Spleen (tissue), 11 donors: ENCODE results near the gene NOP14. TPM values are rescaled to one million over a fixed set of nuclear protein-coding genes. Genes with fewer than 3 reads are reported as not detected.
"Not testable (repeated sequence)": the region's sequence is repeated elsewhere in the genome, so short reads cannot be mapped to it uniquely, and the experiment has no call there.

ENCODE experiments used
- DNase-seq: peaks from one replicate; pipeline ENCODE4 v3.0.0-alpha.2; 2020
- H3K27ac ChIP-seq, 8 donors: fragments of 200-600 bp; sonication (generic) in 7 of 8; 1 replicate in 4 of 8; 2 replicates in 4 of 8; pipeline versions ENCODE4 v1.5.0 to v1.8.0; 2016 to 2021; ENCODE audit warnings: inconsistent platforms in 4 of 8, mild to moderate bottlenecking in 4 of 8, moderate library complexity in 1 of 8
- H3K27me3 ChIP-seq, 7 donors: fragments of 200-600 bp; sonication (generic) in 6 of 7; replicated peaks in 1 of 7; 1 replicate in 4 of 7; 2 replicates in 3 of 7; pipeline versions ENCODE4 v1.5.0 to v1.8.0; 2016 to 2021; ENCODE audit warnings: inconsistent platforms in 3 of 7, mild to moderate bottlenecking in 1 of 7
- H3K36me3 ChIP-seq, 6 donors: fragments of 200-600 bp; sonication (generic) in 5 of 6; 1 replicate in 4 of 6; 2 replicates in 2 of 6; pipeline versions ENCODE4 v1.5.0 to v1.8.0; 2016 to 2021; ENCODE audit warnings: inconsistent platforms in 2 of 6
- H3K4me1 ChIP-seq, 6 donors: fragments of 200-600 bp; sonication (generic) in 5 of 6; 1 replicate in 3 of 6; 2 replicates in 3 of 6; pipeline versions ENCODE4 v1.5.0 to v1.8.0; 2016 to 2021; ENCODE audit warnings: inconsistent platforms in 3 of 6
- H3K4me3 ChIP-seq, 8 donors: fragments of 200-600 bp; sonication (generic) in 7 of 8; 1 replicate in 4 of 8; 2 replicates in 4 of 8; pipeline versions ENCODE4 v1.5.0 to v1.8.0; 2016 to 2021; ENCODE audit warnings: inconsistent platforms in 4 of 8, mild to moderate bottlenecking in 4 of 8, moderate library complexity in 2 of 8
- H3K9me3 ChIP-seq, 8 donors: fragments of 200-600 bp; sonication (generic) in 7 of 8; 1 replicate in 4 of 8; 2 replicates in 4 of 8; pipeline versions ENCODE4 v1.5.0 to v1.8.0; 2016 to 2021; ENCODE audit warnings: inconsistent platforms in 4 of 8
- POLR2A ChIP-seq, 3 donors: fragments of 450-650 bp; IDR thresholded peaks; one replicate each; pipeline ENCODE4 v1.5.1; 2017; ENCODE audit warnings: antibody characterized with exemption in 3 of 3, mild to moderate bottlenecking in 1 of 3
- POLR2AphosphoS5 ChIP-seq, 3 donors: sonication (generic); formaldehyde crosslinking; IDR thresholded peaks; one replicate each; pipeline ENCODE4 v1.5.1; 2017; ENCODE audit warnings: antibody characterized with exemption in 3 of 3
- WGBS, 5 donors: extraction: QIAGEN DNeasy Blood & Tissue Kit in 3 of 5; methylation state at CpG; one replicate each; pipeline versions ENCODE4 v1.1.5 to v1.1.7; 2013 to 2018; 5-methylcytosine and 5-hydroxymethylcytosine counted together
- intact Hi-C: fragments of 100-400 bp; cut with DNase I; formaldehyde crosslinking; loops from one replicate; pipeline ENCODE4 v1.15.0; 2023; ENCODE audit warnings: low total_unique reads
- polyA plus RNA-seq, 3 donors: library from polyadenylated mRNA; stranded (reverse); fragments of 200-250 nt; gene quantifications; one replicate each; pipeline ENCODE4 v1.2.1, GENCODE V29; 2013
- total RNA-seq, 7 donors: library from RNA; depleted of rRNA in 3 of 7; stranded (reverse); fragments of >200 nt in 3 of 7; fragmentation: NEBNext Ultra II Directional in 4 of 7; extraction: Animal tissue kit (Norgen Biotek cat#: 25700) in 4 of 7; gene quantifications; one replicate each; pipeline versions ENCODE4 v1.1.0 to v1.2.1, GENCODE V29; 2016 to 2021
- TF ChIP-seq, protein P1 (sequence below), 11 experiments: fragments of 200-600 bp in 7 of 11; fragments of 450-650 bp in 4 of 11; sonication (generic) in 4 of 11; IDR thresholded peaks in 8 of 11; conservative IDR thresholded peaks in 3 of 11; 1 replicate in 7 of 11; 2 replicates in 4 of 11; pipeline versions ENCODE4 v1.4.0 to v1.8.0; 2016 to 2021; ENCODE audit warnings: antibody characterized with exemption in 11 of 11, inconsistent platforms in 4 of 11, mild to moderate bottlenecking in 1 of 11
- donor health status: healthy with polysubstance abuse.
- donor health status: DM: no; HTN: no; CAD: no; lungs with moderate emphysema.
- donor health status: DM: no; HTN: no; CAD: no.
- donor health status: Bipolar disorder and iron deficiency.
- donor health status: healthy.
- donor health status: DM: no; HTN: no; CAD: no.
- donor health status: DM: yes; HTN: yes; CAD: no.

NOP14 gene
- total and polyA plus RNA-seq, 10 donors: 10.2 to 30.5 (median 22.1) TPM

DNA sequence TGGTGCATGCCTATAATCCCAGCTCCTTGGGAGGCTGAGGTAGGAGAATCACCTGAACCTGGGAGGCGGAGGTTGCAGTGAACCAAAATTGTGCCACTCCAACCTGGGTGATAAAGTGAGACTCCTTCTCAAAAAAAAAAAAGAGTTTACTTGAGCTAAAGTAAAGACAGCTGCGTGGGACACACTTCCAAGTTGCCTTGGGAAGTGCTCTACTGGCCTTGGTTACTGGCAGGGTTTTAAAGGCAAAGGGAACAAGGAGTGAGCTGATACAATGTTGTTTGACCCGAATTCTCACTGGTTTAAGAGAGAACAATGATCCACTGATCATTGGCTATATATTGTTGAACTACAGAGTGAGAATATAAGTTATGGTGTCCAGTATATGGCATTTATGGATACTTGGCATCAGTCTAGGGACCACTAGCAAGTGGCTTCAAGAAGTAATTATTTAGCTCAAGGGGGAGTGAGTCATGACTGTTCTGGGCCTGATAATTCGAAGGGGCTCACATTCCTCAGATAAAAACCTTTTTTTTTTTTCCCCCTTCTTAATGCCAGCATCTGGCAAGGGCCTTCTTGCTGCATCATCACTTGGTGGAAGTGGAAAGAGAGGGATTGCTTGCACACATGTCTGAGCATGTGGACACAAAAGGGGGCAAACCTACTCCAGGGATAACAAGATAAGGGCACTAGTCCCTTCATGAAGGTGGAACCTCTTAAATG is 32.5 kb upstream of the NOP14 start:
- WGBS, 5 donors: 80 to 84% (median 83%) methylated on average over 4 of the region's 4 CpGs
- no peaks in the 10 kb centered on the region for H3K4me1 ChIP-seq

DNA sequence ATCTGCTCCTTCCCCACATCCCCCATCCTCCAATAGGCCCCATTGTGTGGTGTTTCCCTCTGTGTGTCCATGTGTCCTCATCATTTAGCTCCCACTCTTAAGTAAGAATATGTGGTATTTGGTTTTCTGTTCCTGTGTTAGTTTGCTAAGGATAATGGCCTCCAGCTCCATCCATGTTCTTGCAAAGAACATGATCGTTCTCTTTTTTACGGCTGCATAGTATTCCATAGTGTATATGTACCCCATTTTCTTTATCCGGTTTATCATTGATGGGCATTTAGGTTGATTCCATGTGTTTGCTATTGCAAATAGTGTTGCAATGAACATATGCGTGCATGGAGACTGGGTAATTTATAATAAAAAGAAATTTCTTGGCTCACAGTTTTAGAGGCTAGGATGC is 31.7 kb upstream of the NOP14 start:
- H3K4me1 ChIP-seq: no peaks in the 10 kb centered on the region
- H3K9me3 ChIP-seq: no peaks in the 10 kb centered on the region
- intact Hi-C loops: no loop called here
- H3K4me3 ChIP-seq: no peak overlapping the region
- no peak overlapping the region for H3K27ac ChIP-seq
- H3K36me3 ChIP-seq: no peaks in the 10 kb centered on the region
- H3K27me3 ChIP-seq: no peaks in the 10 kb centered on the region
- no peak for DNase-seq
- TF ChIP-seq POLR2AphosphoS5 (IDR thresholded peaks at IDR 0.05) (no peak), POLR2A (IDR thresholded peaks at IDR 0.05) (no peak)
- TF ChIP-seq, protein P1, sequence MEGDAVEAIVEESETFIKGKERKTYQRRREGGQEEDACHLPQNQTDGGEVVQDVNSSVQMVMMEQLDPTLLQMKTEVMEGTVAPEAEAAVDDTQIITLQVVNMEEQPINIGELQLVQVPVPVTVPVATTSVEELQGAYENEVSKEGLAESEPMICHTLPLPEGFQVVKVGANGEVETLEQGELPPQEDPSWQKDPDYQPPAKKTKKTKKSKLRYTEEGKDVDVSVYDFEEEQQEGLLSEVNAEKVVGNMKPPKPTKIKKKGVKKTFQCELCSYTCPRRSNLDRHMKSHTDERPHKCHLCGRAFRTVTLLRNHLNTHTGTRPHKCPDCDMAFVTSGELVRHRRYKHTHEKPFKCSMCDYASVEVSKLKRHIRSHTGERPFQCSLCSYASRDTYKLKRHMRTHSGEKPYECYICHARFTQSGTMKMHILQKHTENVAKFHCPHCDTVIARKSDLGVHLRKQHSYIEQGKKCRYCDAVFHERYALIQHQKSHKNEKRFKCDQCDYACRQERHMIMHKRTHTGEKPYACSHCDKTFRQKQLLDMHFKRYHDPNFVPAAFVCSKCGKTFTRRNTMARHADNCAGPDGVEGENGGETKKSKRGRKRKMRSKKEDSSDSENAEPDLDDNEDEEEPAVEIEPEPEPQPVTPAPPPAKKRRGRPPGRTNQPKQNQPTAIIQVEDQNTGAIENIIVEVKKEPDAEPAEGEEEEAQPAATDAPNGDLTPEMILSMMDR (IDR thresholded peaks at IDR 0.05 in 8 of 11, conservative IDR thresholded peaks at IDR 0.05 in 3 of 11): no peak
- 96 to 99% (median 97%) methylated on average over 4 of the region's 4 CpGs for WGBS, 5 donors

More for the DNA sequence above, 32.5 kb upstream of the NOP14 start:
- TF ChIP-seq, protein P1 (IDR thresholded peaks at IDR 0.05 in 8 of 11, conservative IDR thresholded peaks at IDR 0.05 in 3 of 11): no peak
- TF ChIP-seq POLR2A (IDR thresholded peaks at IDR 0.05) (no peak), POLR2AphosphoS5 (IDR thresholded peaks at IDR 0.05) (no peak)
- H3K27me3 ChIP-seq: no peaks in the 10 kb centered on the region
- H3K27ac ChIP-seq: no peak overlapping the region
- H3K9me3 ChIP-seq: no peaks in the 10 kb centered on the region
- H3K36me3 ChIP-seq: no peaks in the 10 kb centered on the region
- H3K4me3 ChIP-seq: no peak overlapping the region
- no peak for DNase-seq
- intact Hi-C loops: no loop called here

DNA sequence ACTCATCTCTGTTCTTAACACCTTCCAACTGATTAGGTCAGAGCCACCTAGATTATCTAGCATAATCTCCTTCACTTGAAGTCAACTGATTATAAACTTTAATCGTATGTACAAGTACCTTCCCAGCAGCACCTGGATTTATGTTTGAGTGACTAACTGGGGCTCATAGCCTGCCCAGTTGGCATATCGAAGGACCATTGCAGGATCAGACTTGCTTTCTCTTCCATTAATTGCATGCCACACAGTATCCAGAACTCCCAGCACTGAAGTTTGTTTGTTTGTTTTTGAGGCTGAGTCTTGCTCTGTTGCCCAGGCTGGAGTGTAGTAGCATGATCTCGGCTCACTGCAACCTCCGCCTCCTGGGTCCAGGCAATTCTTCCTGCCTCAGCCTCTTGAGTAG is 28.0 kb upstream of the NOP14 start:
- H3K27ac ChIP-seq: no peak overlapping the region
- H3K27me3 ChIP-seq: no peaks in the 10 kb centered on the region
- intact Hi-C loops: no loop called here
- H3K36me3 ChIP-seq: no peaks in the 10 kb centered on the region
- H3K9me3 ChIP-seq: no peaks in the 10 kb centered on the region
- no peaks in the 10 kb centered on the region for H3K4me1 ChIP-seq
- DNase-seq: no peak
- TF ChIP-seq POLR2AphosphoS5 (IDR thresholded peaks at IDR 0.05): no peak
- TF ChIP-seq, protein P1 (IDR thresholded peaks at IDR 0.05 in 8 of 11, conservative IDR thresholded peaks at IDR 0.05 in 3 of 11): no peak
- no peak for TF ChIP-seq POLR2A (IDR thresholded peaks at IDR 0.05)
- no peak overlapping the region for H3K4me3 ChIP-seq
- WGBS, 5 donors: 90 to 99% (median 93%) methylated on average over 4 of the region's 4 CpGs

DNA sequence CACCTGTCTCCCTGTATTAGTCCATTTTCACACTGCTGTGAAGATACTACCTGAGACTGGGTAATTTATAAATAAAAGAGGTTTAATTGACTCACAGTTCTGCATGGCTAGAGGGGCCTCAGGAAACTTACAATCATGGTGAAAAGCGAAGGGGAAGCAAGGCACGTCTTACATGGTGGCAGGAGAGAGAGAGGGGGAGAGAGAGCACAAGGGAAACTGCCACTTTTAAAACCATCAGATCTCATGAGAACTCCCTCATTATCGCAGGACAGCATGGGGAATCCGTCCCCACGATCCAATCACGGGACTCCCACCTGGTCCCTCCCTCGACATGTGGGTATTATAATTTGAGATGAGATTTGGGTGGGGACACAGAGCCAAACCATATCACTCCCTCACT is 20.5 kb upstream of the NOP14 start:
- intact Hi-C loops, DNase-seq, H3K36me3 ChIP-seq, H3K27me3 ChIP-seq, H3K4me3 ChIP-seq, H3K4me1 ChIP-seq, H3K27ac ChIP-seq: not testable (repeated sequence)
- peaks cover 0 to 30% (median 19%) of the 10 kb centered on the region in 8 donors for H3K9me3 ChIP-seq
- WGBS, 5 donors: 78 to 91% (median 82%) methylated on average over 7 of the region's 7 CpGs
